ENCODE data around the gene YBX1. TPM values are rescaled to one million over a fixed set of nuclear protein-coding genes. Genes with fewer than 3 reads are reported as not detected.

Gene YBX1
- total RNA-seq, 1 donor from 2014 or later = 538 TPM

DNA sequence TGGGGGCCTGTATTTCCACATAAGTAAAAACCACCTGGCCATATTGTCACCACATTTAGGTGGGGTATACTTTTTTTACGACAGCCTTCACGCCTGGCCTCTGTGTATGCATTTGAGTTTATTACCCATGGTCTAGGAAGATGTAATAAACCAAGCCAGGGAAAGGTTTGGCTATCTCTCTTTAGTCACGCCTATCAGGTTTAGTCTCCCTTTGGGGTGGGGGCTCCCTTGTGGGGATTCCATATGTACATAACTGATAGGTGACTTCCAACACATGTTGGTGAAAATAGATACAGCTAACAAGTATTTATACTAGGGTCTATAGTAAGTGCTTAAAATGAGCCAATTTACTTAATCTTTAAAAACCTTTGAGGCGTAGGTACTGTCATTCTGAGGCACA lies 4.2 kb downstream of the YBX1 start:
- TF ChIP-seq, protein P1, sequence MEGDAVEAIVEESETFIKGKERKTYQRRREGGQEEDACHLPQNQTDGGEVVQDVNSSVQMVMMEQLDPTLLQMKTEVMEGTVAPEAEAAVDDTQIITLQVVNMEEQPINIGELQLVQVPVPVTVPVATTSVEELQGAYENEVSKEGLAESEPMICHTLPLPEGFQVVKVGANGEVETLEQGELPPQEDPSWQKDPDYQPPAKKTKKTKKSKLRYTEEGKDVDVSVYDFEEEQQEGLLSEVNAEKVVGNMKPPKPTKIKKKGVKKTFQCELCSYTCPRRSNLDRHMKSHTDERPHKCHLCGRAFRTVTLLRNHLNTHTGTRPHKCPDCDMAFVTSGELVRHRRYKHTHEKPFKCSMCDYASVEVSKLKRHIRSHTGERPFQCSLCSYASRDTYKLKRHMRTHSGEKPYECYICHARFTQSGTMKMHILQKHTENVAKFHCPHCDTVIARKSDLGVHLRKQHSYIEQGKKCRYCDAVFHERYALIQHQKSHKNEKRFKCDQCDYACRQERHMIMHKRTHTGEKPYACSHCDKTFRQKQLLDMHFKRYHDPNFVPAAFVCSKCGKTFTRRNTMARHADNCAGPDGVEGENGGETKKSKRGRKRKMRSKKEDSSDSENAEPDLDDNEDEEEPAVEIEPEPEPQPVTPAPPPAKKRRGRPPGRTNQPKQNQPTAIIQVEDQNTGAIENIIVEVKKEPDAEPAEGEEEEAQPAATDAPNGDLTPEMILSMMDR (IDR thresholded peaks at IDR 0.05) = no peak
- Mint-ChIP-seq H3K4me3 (ENCODE audit: unreplicated experiment) (no peak overlapping the region), H3K27ac (ENCODE audit: unreplicated experiment) (peak overlapping the region; percentile 18), H3K27me3 (ENCODE audit: unreplicated experiment) (no peaks in the 10 kb centered on the region), H3K36me3 (ENCODE audit: unreplicated experiment) (peaks cover 20% of the 10 kb centered on the region), H3K9me3 (ENCODE audit: unreplicated experiment) (no peaks in the 10 kb centered on the region), H3K4me1 (ENCODE audit: unreplicated experiment) (peaks cover 62% of the 10 kb centered on the region)
- DNase-seq (ENCODE audit: extremely low spot score, unreplicated experiment) = no peak

DNA sequence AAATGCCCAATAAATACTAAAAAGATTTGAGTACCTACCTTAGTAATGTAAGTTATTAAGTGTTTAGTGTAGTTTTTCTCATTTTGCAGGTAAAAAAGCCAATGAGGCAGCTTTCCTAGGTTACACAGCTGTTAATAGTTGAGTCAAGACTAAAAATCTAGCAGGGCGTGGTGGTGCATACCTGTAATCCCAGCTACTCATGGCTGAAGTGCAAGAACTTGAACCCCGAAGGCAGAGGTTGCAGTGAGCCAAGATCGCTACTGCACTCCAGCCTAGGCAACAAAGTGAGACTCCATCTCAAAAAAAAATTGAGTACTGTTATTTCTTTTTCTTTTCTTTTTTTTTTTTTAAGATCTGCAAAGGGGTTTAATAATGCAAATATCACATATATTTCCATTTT lies 7.7 kb downstream of the YBX1 start:
- H3K27ac Mint-ChIP-seq (ENCODE audit: unreplicated experiment) = no peak overlapping the region
- peaks cover 63% of the 10 kb centered on the region for H3K4me1 Mint-ChIP-seq (ENCODE audit: unreplicated experiment)
- no peaks in the 10 kb centered on the region for H3K27me3 Mint-ChIP-seq (ENCODE audit: unreplicated experiment)
- H3K36me3 Mint-ChIP-seq (ENCODE audit: unreplicated experiment) = peaks cover 31% of the 10 kb centered on the region
- DNase-seq (ENCODE audit: extremely low spot score, unreplicated experiment) = no peak
- TF ChIP-seq, protein P1 (IDR thresholded peaks at IDR 0.05) = no peak
- no peak overlapping the region for H3K4me3 Mint-ChIP-seq (ENCODE audit: unreplicated experiment)
- no peaks in the 10 kb centered on the region for H3K9me3 Mint-ChIP-seq (ENCODE audit: unreplicated experiment)

DNA sequence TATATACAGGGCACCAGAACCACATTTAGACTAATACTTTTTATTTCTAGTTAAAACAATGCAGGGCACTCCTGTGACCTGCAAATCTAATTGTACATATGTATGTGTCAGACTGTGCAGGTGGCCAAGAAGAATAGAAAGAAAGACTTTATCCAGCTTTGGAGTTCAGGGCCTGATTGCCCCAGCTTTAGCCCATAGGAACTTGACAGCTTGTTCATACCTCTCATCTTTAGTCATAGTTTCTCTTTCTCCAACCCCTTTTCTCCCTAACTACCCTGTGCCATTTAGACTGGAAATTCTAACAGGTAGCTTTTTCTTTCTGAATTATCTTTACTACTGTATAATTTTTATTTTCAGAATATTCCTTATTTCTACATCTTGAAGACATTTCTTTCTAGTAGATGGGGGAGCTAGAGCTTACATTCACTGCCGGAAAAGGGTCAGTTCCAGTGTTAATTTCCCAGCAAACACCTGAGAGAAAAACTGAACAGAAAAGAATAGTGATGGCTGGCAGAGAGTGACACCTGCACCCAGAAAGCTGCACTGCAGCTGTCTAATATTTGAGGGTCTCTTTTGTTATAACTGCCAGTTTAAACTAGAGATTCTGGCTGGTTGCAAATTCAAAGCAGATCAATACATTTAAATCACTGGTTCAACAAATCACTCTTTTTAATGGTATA lies 8.4 kb downstream of the YBX1 start:
- Mint-ChIP-seq H3K4me1 (ENCODE audit: unreplicated experiment) (peaks cover 56% of the 10 kb centered on the region), H3K27ac (ENCODE audit: unreplicated experiment) (peak overlapping the region; percentile 50)
- DNase-seq (ENCODE audit: extremely low spot score, unreplicated experiment) = no peak

DNA sequence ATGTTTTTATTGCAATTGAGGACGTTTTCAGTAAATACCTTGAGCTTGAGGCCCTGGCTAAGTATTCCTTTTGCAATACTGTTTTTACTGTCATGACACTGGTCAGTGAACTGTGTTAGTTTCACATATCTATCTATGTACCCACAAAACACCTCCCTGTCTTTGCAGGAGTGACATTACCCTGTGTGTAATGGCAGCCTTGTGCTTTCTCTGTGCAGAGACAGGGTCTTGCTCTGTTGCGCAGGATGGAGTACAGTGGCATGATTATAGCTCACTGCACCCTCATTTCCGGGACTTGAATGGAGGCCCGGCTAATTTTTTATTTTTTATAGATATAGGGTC lies 8.9 kb downstream of the YBX1 start:
- TF ChIP-seq, protein P1 (IDR thresholded peaks at IDR 0.05) = no peak
- H3K27ac Mint-ChIP-seq (ENCODE audit: unreplicated experiment) = no peak overlapping the region
- H3K9me3 Mint-ChIP-seq (ENCODE audit: unreplicated experiment) = no peaks in the 10 kb centered on the region
- no peak overlapping the region for H3K4me3 Mint-ChIP-seq (ENCODE audit: unreplicated experiment)
- no peaks in the 10 kb centered on the region for H3K27me3 Mint-ChIP-seq (ENCODE audit: unreplicated experiment)
- H3K4me1 Mint-ChIP-seq (ENCODE audit: unreplicated experiment) = peaks cover 51% of the 10 kb centered on the region
- H3K36me3 Mint-ChIP-seq (ENCODE audit: unreplicated experiment) = peaks cover 38% of the 10 kb centered on the region
- DNase-seq (ENCODE audit: extremely low spot score, unreplicated experiment) = no peak

More for the DNA sequence above, 8.4 kb downstream of the YBX1 start:
- H3K36me3 Mint-ChIP-seq (ENCODE audit: unreplicated experiment) = peaks cover 33% of the 10 kb centered on the region
- no peaks in the 10 kb centered on the region for H3K27me3 Mint-ChIP-seq (ENCODE audit: unreplicated experiment)
- no peak overlapping the region for H3K4me3 Mint-ChIP-seq (ENCODE audit: unreplicated experiment)
- TF ChIP-seq, protein P1 (IDR thresholded peaks at IDR 0.05) = peak; percentile 19
- no peaks in the 10 kb centered on the region for H3K9me3 Mint-ChIP-seq (ENCODE audit: unreplicated experiment)

DNA sequence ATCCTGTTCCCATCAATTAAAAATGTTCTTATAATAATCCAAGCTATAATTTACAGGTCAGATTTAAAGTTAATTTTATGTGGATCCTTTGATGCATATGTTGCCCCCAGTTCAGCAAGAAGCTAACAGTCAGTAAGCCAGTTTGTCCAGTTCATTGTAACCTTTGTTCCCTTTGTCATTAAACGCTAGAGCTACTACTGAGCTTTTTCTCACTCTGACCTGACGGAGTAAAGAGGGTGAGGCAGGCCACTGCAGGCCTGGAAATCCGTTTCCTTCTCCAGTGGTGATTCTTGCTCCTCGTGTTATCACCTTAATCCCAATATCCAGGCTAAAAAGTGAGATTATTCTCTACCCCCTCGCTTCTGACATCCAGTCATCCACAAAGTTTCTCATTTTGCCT lies 10.2 kb downstream of the YBX1 start:
- H3K9me3 Mint-ChIP-seq (ENCODE audit: unreplicated experiment) = no peaks in the 10 kb centered on the region
- H3K4me1 Mint-ChIP-seq (ENCODE audit: unreplicated experiment) = peaks cover 41% of the 10 kb centered on the region

More for the DNA sequence above, 10.2 kb downstream of the YBX1 start:
- no peak for DNase-seq (ENCODE audit: extremely low spot score, unreplicated experiment)
- Mint-ChIP-seq H3K27ac (ENCODE audit: unreplicated experiment) (peak overlapping the region; percentile 3), H3K4me3 (ENCODE audit: unreplicated experiment) (no peak overlapping the region), H3K27me3 (ENCODE audit: unreplicated experiment) (no peaks in the 10 kb centered on the region), H3K36me3 (ENCODE audit: unreplicated experiment) (peaks cover 42% of the 10 kb centered on the region)
- TF ChIP-seq, protein P1 (IDR thresholded peaks at IDR 0.05) = no peak
